Measurements from ENCODE around the gene GNG4.
"Not testable (repeated sequence)": the region's sequence is repeated elsewhere in the genome, so short reads cannot be mapped to it uniquely, and the experiment has no call there.

Gene GNG4

DNA sequence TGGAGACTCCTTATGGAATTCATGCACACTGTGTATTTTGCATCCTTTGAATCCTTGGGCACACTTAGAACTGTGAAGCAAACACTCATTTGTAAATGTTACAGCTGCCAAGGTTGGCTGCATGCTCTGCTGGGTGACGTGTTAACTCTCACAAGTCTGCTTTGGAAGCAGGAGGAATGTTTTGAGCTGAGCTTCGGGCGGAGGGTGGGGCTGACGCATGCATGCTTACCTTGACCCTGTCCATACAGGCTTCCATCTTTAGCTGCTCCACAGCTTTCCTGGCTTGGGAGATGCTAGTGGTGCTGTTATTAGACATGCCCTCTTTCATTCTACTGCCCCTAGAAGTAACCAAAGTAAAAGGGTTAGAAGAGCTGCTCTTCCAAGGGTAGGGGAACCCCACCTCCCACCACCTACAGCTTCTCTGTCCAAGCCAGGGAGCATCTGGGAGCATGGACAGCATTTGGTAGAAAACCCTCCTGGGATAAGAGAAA, 66.0 kb downstream of the GNG4 start:
- DNase-seq (ENCODE audit: low read depth): no peak
- H3K4me3 ChIP-seq (replicated peaks; ENCODE audit: low read depth, low read length): no peak overlapping the region
- TF ChIP-seq CTCF (IDR thresholded peaks at IDR 0.05; ENCODE audit: low read length, missing control alignments): peak; percentile 19

- DNase-seq (ENCODE audit: low read depth): no peak
Measured at GRCh38 chr1:235582130-235582529, 67.5 kb downstream of the GNG4 start.

GRCh38 chr1:235579891-235580290, 69.7 kb downstream of the GNG4 start:
- no peak overlapping the region for H3K4me3 ChIP-seq (replicated peaks; ENCODE audit: low read depth, low read length)
- TF ChIP-seq CTCF (IDR thresholded peaks at IDR 0.05; ENCODE audit: low read length, missing control alignments): no peak
- DNase-seq (ENCODE audit: low read depth): no peak

More at GRCh38 chr1:235582130-235582529, 67.5 kb downstream of the GNG4 start:
- TF ChIP-seq CTCF (IDR thresholded peaks at IDR 0.05; ENCODE audit: low read length, missing control alignments): no peak
- H3K4me3 ChIP-seq (replicated peaks; ENCODE audit: low read depth, low read length): no peak overlapping the region

DNA sequence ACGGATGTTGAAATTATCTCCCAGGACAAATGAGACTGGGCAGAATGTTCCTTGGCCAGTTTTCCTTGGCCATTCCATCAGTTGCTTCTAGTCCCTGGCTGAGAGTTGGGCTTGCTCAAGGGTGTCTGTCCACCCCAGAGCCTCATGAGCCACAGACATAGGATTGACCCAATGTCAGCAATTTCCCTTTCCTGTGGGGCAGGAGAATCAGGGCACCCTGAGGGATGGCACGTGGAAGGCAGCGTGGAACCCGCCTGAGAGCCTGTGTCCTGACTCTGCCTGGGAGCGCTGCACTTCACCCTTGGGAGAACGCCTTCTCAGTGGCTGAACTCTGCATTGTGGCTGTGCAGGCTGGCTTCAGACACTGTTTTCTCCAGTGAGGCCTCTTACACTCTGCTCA, 74.0 kb downstream of the GNG4 start:
- DNase-seq (ENCODE audit: low read depth): no peak
- no peak for TF ChIP-seq CTCF (IDR thresholded peaks at IDR 0.05; ENCODE audit: low read length, missing control alignments)
- no peak overlapping the region for H3K4me3 ChIP-seq (replicated peaks; ENCODE audit: low read depth, low read length)

DNA sequence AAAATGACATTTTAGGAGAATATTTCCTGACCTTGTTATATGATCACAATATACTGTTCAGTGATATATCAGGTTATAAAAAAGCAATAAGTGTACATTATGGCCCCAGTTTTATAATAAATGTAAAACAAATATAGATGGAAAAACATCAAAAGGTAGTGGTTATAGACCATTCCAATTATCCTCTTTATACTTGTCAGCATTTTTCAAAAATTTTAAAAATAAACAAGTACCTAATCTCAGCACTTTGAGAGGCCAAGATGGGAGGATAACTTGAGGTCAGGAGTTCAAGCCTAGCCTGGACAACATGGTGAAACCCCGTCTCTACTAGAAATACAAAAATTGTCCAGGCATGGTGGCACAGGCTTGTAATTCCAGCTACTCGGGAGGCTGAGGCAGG, 75.7 kb downstream of the GNG4 start:
- TF ChIP-seq CTCF (IDR thresholded peaks at IDR 0.05; ENCODE audit: low read length, missing control alignments): no peak
- no peak overlapping the region for H3K4me3 ChIP-seq (replicated peaks; ENCODE audit: low read depth, low read length)
- no peak for DNase-seq (ENCODE audit: low read depth)

- not testable (repeated sequence) for H3K4me3 ChIP-seq (replicated peaks; ENCODE audit: low read depth, low read length); DNase-seq (ENCODE audit: low read depth)
Measured at GRCh38 chr1:235572971-235573370, 76.6 kb downstream of the GNG4 start.

GRCh38 chr1:235571482-235571881, 78.1 kb downstream of the GNG4 start:
- no peak for TF ChIP-seq CTCF (IDR thresholded peaks at IDR 0.05; ENCODE audit: low read length, missing control alignments)
- no peak overlapping the region for H3K4me3 ChIP-seq (replicated peaks; ENCODE audit: low read depth, low read length)
- DNase-seq (ENCODE audit: low read depth): no peak

All from fibroblast of pulmonary artery (primary cell).